Activated effector memory CD4-positive, alpha-beta T cell treated with Interleukin-2 at 50 U/mL for 16 hours (primary cell): ENCODE measurements around the gene NUMA1.

Experiments
- DNase-seq: peaks from one replicate; pipeline ENCODE4 v3.0.0-alpha.2; 2020

NUMA1 gene

DNA sequence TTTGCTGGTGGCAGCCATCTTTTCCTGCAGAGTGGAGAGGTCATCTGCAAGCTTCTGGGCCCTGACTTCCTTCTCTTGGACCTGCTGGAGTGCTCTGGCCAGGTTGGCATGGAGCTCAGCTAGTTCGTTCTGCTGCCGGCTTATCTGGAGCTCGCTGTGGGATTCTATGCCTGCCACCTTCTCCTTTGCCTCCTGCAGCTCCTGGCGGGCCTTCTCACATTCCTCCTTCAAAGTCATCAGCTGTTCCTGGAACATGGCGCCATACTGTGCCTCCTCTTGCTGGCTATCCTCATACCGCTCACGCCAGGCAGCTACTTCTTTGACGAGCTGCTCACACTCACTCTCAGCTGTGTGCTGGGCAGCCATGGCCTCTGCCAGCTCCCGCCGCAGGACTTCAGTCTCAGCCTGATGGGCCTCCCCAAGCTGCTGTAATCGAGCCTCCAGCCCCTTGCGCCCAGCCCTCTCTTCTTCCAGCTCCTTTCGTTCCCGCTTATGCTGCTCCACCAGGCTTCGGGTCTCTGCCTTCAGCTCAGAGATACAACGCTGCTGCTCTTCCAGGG is 65.5 kb downstream of the NUMA1 start:
- no peak for DNase-seq

DNA sequence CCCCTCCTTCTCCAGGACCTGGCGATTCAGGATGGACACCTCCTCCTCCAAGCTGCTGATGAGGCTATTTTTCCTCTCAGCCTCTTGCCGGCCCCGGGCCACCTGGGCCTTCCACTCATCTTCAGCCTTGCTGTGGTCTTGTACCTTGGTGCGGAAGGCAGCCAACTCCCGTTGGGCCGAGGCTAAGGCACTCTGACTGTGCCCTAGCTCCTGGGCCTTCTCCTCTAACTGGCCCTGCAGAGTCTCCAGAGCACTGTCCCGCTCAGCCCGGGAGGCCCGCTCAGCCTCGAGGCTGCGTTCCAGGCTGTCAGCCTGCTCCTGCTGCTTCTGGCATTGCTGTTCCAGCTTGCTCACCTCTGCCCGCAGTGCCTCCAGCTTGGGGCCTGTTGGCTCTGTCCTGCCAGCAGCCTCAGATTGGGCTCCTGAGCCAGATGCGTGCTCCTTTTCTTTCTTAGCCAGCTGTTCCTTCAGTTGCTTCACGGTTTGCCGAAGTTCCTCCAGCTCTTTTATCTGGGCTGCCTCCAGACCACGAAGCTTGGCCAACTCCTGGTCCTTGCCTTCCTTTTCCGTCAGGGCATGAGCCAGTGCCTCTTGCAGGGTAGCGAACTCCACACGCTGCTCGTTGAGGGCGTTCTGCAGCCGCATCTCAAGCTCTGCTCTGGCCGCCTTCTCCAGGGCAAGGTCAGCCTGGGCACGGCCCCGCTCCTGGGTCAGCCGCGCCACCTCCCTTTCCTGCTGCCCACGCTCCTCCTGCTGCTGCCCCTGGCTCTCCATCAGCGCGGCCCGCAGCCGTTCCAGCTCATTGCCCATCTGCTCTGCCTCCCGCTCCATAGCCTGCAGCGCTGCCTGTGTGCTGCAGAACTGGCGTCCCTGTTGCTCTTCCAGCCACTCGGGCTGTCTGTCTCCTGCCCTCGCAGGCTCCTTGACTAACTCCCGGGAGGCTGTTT is 66.3 kb downstream of the NUMA1 start:
- no peak for DNase-seq

DNA sequence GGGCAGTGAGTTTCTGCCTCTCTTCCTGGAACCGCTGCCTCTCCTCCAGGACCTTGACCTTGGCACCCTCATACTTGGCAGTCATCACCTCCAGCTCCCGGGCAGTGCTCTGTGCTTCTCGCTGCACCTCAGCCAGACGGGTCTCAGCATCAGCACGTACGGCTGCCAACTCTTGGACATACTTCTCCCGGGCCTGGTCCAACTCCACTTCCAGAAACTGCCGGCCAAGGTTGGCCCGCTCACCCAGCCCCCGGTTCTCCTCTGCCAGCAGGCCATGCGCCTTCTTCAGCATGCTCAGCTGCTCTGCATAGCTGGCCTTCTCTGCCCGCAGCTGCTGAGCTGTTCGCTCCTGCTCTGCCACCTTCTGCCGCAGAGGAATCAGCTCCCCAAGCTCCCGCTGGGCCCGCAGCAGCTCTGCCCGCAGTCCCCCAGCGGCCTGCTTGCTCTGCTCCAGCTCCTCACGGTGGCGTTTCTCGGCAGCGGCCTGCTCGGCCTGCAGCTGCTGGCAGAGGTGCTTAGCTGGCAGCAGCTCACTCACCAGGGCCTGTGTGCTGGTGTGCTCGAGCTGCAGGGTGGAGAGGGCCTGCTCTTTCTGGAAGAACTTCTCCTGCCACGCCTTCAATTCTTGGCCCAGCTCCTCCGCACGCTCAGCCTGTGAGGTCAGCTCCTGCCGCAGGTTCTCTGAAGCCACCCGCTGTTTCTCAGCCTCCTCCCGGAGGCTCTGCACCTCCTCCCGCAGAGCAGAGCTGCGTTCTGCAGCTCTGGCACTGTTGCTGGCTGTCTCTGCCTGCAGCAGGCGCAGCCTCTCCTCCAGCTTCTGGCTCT is 67.2 kb downstream of the NUMA1 start:
- DNase-seq, result no peak

DNA sequence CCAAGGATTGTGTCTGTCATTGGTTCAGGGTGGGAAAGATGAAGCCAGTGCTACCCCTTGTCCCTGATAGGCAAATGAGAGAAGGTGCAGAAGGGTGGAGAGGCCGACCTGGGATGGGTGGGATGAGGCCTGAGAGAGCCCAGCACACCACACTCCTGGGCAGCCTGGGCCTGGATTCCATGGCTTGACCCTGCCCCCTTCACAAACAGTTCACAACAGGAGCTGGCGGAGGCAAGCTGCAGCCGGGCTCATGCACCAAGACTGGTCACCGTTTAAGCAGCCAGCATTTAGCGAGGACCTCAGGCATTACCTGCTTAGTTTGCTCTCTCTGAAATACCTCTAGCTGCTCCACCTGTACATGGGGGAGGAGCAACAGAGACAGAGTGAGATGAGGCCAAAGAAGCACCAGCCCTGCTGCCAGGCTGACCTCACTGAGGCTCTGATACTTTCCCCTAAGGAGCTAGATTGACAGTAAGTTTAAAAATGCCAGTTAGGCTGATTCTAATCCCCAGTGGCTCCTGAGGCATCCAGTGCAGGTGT is 68.2 kb downstream of the NUMA1 start:
- no peak for DNase-seq

- no peak for DNase-seq
These were observed 69.7 kb downstream of the NUMA1 start for GRCh38 chr11:72010529-72011233.

DNA sequence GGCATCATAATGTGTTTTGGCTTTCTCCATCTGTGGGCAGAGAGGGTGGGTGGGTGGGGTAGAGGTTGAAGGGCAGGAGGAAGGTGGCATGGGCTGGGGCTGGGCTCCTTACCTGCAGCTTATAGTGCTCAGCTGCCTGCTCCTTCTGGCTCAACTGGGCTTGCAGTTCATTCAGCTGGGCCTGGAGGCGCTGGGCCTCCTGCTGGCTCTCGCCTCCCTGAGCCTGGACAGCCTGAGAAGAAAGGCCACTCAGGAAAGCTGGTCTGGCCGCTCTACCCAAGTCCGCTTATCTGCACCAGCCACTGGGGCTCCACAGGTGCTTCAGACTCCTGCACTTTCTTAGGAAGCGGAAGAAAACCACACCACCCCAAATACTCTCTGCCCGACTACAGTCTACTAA is 71.2 kb downstream of the NUMA1 start:
- DNase-seq, result no peak

GRCh38 chr11:72008728-72009127 is 71.6 kb downstream of the NUMA1 start:
- DNase-seq, result no peak

DNA sequence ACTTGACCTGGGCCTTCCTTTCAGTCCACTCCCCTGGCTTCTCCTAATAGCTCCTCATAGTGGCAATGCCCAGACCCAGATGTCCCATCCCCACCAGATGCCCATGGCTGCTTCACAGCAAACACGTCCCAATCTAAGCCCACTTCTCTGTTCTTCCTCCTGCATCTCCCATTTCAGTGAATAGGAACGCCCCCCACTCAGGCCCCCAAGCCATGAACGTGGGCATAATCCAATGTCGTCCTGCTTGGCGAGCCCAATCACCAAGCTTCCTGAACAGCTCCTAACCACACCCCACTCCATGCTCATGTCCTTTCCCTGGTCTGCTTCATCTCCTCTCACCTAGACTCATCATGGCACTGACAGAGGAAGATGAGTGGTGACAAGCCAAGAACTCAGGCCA is 72.8 kb downstream of the NUMA1 start:
- DNase-seq, result no peak

GRCh38 chr11:72007089-72007476 is 73.3 kb downstream of the NUMA1 start:
- no peak for DNase-seq

- no peak for DNase-seq
These were observed 73.8 kb downstream of the NUMA1 start for GRCh38 chr11:72006309-72007088.

DNA sequence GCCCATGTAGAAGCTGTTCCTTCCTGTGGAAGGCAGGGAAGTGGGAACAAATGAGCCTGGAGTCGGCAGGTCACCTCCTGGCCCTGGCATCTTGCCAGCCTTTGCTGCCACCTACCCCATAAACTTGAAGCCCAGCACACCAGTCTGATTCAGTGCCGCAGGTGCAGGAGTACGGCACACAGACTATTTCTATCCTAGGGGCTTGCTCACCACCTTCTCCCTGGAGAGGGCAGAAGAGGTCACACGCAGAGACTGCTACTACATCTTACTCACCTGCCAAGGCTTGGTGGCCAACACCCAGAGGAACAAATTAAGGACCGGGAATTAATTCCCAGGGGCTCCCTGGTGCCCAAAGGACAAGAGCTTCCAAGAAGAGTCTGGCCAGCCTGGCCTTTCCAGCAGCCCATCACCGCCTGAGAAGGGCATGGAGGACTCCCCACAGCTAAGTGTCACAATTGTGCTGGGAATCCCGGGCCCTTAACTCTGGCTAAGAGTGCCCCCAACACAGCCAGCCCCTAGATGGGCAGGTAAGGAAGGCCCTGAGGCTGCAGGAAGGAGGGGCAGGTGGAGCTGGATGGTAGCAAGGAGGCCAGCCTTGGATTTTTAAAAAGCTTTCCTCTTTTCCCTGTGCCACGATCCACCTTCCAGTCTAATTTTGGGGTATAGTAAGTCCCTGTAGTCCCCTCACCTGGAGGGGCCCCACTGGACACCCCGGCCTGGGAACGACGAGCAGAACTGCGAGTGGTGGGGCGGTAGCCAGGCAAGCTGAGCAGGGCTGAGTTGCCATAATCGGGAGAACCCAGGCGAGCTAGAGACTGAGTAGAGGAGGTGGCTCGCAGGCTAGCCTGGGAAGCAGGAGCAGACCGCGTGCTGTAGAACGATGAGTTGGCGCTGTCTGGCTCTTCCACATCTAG is 74.7 kb downstream of the NUMA1 start:
- DNase-seq, result no peak

- DNase-seq, result no peak
These were observed 75.6 kb downstream of the NUMA1 start for GRCh38 chr11:72004515-72005346.

DNA sequence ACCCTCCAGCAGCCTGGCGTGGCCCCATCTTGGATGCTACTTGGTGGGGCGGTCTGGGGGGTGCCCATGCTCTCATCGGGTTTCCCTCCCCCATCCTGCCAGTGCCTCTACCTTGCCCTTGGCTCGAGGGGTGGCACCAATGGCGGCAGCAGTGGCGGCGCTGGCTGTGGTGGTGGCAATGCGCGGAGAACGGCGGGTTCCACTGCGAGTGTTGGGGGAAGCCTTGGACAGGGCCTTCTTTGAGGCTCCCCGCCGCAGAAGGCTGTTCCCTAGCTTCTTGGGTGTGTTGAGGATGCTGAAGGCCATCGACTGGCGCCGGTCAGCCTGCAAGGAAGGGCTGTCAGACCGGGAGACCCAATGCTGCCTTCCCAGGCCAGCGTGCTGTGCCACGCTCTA is 76.6 kb downstream of the NUMA1 start:
- no peak for DNase-seq

- no peak for DNase-seq
These were observed 77.2 kb downstream of the NUMA1 start for GRCh38 chr11:72002841-72003775.

GRCh38 chr11:72001834-72002591 is 78.3 kb downstream of the NUMA1 start:
- DNase-seq, result no peak

GRCh38 chr11:72001285-72001684 is 79.1 kb downstream of the NUMA1 start:
- no peak for DNase-seq

- no peak for DNase-seq
These were observed 80.0 kb downstream of the NUMA1 start for GRCh38 chr11:72000202-72000867.
